Activated T-helper 2 cell treated with anti-CD3 and anti-CD28 coated beads, Interferon-gamma antibody, Interleukin-2, Interleukin-4, amounts not matched to agents 10 μg/mL and 5 μg/mL and 100 μg/mL, durations not matched to agents 14 hours and 24 hours and 36 hours (primary cell): ENCODE measurements around the gene BMP6. TPM values are rescaled to one million over a fixed set of nuclear protein-coding genes. Genes with fewer than 3 reads are reported as not detected.

Source experiments
- DNase-seq: peaks from one replicate; pipeline ENCODE4 v3.0.0; 2021; ENCODE audit warnings: low spot score
- H3K27ac Mint-ChIP-seq: one replicate; pipeline ENCODE4 v1.8.0; 2021; ENCODE audit warnings: mixed read lengths
- H3K27me3 Mint-ChIP-seq: one replicate; pipeline ENCODE4 v1.8.0; 2021; ENCODE audit warnings: low read depth, mixed read lengths
- H3K36me3 Mint-ChIP-seq: one replicate; pipeline ENCODE4 v1.8.0; 2021; ENCODE audit warnings: low read depth, mixed read lengths
- H3K4me1 Mint-ChIP-seq: one replicate; pipeline ENCODE4 v1.8.0; 2021; ENCODE audit warnings: low read depth, mixed read lengths
- H3K4me3 Mint-ChIP-seq: one replicate; pipeline ENCODE4 v1.8.0; 2021; ENCODE audit warnings: low read depth, mild to moderate bottlenecking, moderate library complexity, mixed read lengths
- H3K9me3 Mint-ChIP-seq: one replicate; pipeline ENCODE4 v1.8.0; 2021; ENCODE audit warnings: mixed read lengths
- intact Hi-C: fragments of 100-400 bp; cut with micrococcal nuclease; formaldehyde crosslinking; loops from one replicate; pipeline ENCODE4 v1.15.1; 2023
- total RNA-seq: library from RNA; stranded (reverse); gene quantifications from 2 replicates; pipeline ENCODE4 v1.2.3, GENCODE V29; 2022

Gene BMP6
- total RNA-seq, 1 donor from 2014 or later = 1.1 TPM

GRCh38 chr6:7696061-7696460, 29.8 kb upstream of the BMP6 start:
- DNase-seq = no peak
- Mint-ChIP-seq H3K27ac (no peak overlapping the region), H3K36me3 (no peaks in the 10 kb centered on the region), H3K4me1 (peaks cover 12% of the 10 kb centered on the region), H3K9me3 (no peaks in the 10 kb centered on the region), H3K4me3 (no peak overlapping the region), H3K27me3 (no peaks in the 10 kb centered on the region)
- intact Hi-C loops = no loop called here

- Mint-ChIP-seq H3K27ac (peak overlapping the region; percentile 81), H3K27me3 (no peaks in the 10 kb centered on the region), H3K9me3 (no peaks in the 10 kb centered on the region), H3K4me3 (peak overlapping the region; percentile 4), H3K36me3 (no peaks in the 10 kb centered on the region), H3K4me1 (peaks cover 12% of the 10 kb centered on the region)
- intact Hi-C loops = no loop called here
- DNase-seq = no peak
These were observed 28.5 kb upstream of the BMP6 start for GRCh38 chr6:7697432-7697819.

- Mint-ChIP-seq H3K36me3 (no peaks in the 10 kb centered on the region), H3K4me3 (peak overlapping the region; percentile 4), H3K9me3 (no peaks in the 10 kb centered on the region), H3K27ac (peak overlapping the region; percentile 81), H3K27me3 (no peaks in the 10 kb centered on the region), H3K4me1 (peaks cover 12% of the 10 kb centered on the region)
- DNase-seq = no peak
- intact Hi-C loops = loop anchor here (2.0 kb wide), 1 partner anchor 17 kb away; no protein-coding TSS in a partner anchor
These were observed 27.9 kb upstream of the BMP6 start for GRCh38 chr6:7697820-7698623.

- H3K9me3 Mint-ChIP-seq = no peaks in the 10 kb centered on the region
- intact Hi-C loops = no loop called here
- H3K4me3 Mint-ChIP-seq = no peak overlapping the region
- H3K27me3 Mint-ChIP-seq = peaks cover 3% of the 10 kb centered on the region
- H3K36me3 Mint-ChIP-seq = no peaks in the 10 kb centered on the region
- no peak for DNase-seq
- H3K27ac Mint-ChIP-seq = no peak overlapping the region
- peaks cover 12% of the 10 kb centered on the region for H3K4me1 Mint-ChIP-seq
These were observed 24.6 kb upstream of the BMP6 start for GRCh38 chr6:7701212-7701834.

GRCh38 chr6:7703148-7703680, 22.7 kb upstream of the BMP6 start:
- Mint-ChIP-seq H3K9me3 (no peaks in the 10 kb centered on the region), H3K4me1 (peaks cover 3% of the 10 kb centered on the region), H3K4me3 (no peak overlapping the region), H3K27ac (no peak overlapping the region), H3K27me3 (peaks cover 3% of the 10 kb centered on the region), H3K36me3 (no peaks in the 10 kb centered on the region)
- intact Hi-C loops = no loop called here
- DNase-seq = no peak

- Mint-ChIP-seq H3K4me3 (no peak overlapping the region), H3K4me1 (no peaks in the 10 kb centered on the region), H3K9me3 (no peaks in the 10 kb centered on the region), H3K27me3 (peaks cover 3% of the 10 kb centered on the region), H3K27ac (no peak overlapping the region), H3K36me3 (no peaks in the 10 kb centered on the region)
- intact Hi-C loops = no loop called here
- DNase-seq = no peak
These were observed 20.4 kb upstream of the BMP6 start for GRCh38 chr6:7705483-7705882.

GRCh38 chr6:7706269-7706668, 19.6 kb upstream of the BMP6 start:
- Mint-ChIP-seq H3K4me1 (no peaks in the 10 kb centered on the region), H3K9me3 (no peaks in the 10 kb centered on the region), H3K27me3 (peaks cover 3% of the 10 kb centered on the region), H3K4me3 (no peak overlapping the region), H3K36me3 (no peaks in the 10 kb centered on the region), H3K27ac (no peak overlapping the region)
- DNase-seq = no peak
- intact Hi-C loops = no loop called here

- intact Hi-C loops = no loop called here
- Mint-ChIP-seq H3K9me3 (no peaks in the 10 kb centered on the region), H3K27me3 (peaks cover 14% of the 10 kb centered on the region), H3K36me3 (no peaks in the 10 kb centered on the region), H3K4me3 (no peak overlapping the region), H3K27ac (no peak overlapping the region), H3K4me1 (no peaks in the 10 kb centered on the region)
- no peak for DNase-seq
These were observed 18.1 kb upstream of the BMP6 start for GRCh38 chr6:7707787-7708186.

- Mint-ChIP-seq H3K27me3 (peaks cover 35% of the 10 kb centered on the region), H3K36me3 (no peaks in the 10 kb centered on the region), H3K4me3 (no peak overlapping the region), H3K9me3 (peaks cover 5% of the 10 kb centered on the region), H3K4me1 (peaks cover 3% of the 10 kb centered on the region), H3K27ac (no peak overlapping the region)
- DNase-seq = no peak
- intact Hi-C loops = no loop called here
These were observed 6.5 kb upstream of the BMP6 start for GRCh38 chr6:7719364-7719850.

GRCh38 chr6:7720346-7720745, 5.6 kb upstream of the BMP6 start:
- intact Hi-C loops = loop anchor here (5.0 kb wide), 2 partner anchors 192 to 287 kb away; partner anchors contain the start of gene TXNDC5
- peaks cover 5% of the 10 kb centered on the region for H3K9me3 Mint-ChIP-seq
- H3K27ac Mint-ChIP-seq = no peak overlapping the region
- peaks cover 3% of the 10 kb centered on the region for H3K4me1 Mint-ChIP-seq
- H3K36me3 Mint-ChIP-seq = no peaks in the 10 kb centered on the region
- DNase-seq = no peak
- H3K4me3 Mint-ChIP-seq = no peak overlapping the region
- H3K27me3 Mint-ChIP-seq = peaks cover 43% of the 10 kb centered on the region

- Mint-ChIP-seq H3K27ac (no peak overlapping the region), H3K9me3 (peaks cover under 1% of the 10 kb centered on the region), H3K27me3 (peaks cover 47% of the 10 kb centered on the region), H3K36me3 (no peaks in the 10 kb centered on the region), H3K4me1 (peaks cover 10% of the 10 kb centered on the region), H3K4me3 (no peak overlapping the region)
- intact Hi-C loops = loop anchor here (1.0 to 5.0 kb wide), 4 partner anchors 191 to 497 kb away; partner anchors contain the start of gene TXNDC5
- no peak for DNase-seq
These were observed 4.2 kb upstream of the BMP6 start for GRCh38 chr6:7721649-7722048.

GRCh38 chr6:7723041-7723447, 2.9 kb upstream of the BMP6 start:
- Mint-ChIP-seq H3K4me1 (peaks cover 13% of the 10 kb centered on the region), H3K9me3 (no peaks in the 10 kb centered on the region), H3K36me3 (no peaks in the 10 kb centered on the region), H3K4me3 (no peak overlapping the region), H3K27me3 (peaks cover 50% of the 10 kb centered on the region), H3K27ac (no peak overlapping the region)
- intact Hi-C loops = loop anchor here (2.0 to 5.0 kb wide), 3 partner anchors 189 to 496 kb away; partner anchors contain the start of gene TXNDC5
- peak; percentile 52 for DNase-seq

GRCh38 chr6:7723554-7723953, 2.3 kb upstream of the BMP6 start:
- H3K9me3 Mint-ChIP-seq = no peaks in the 10 kb centered on the region
- no peak overlapping the region for H3K27ac Mint-ChIP-seq
- no peak for DNase-seq
- peaks cover 16% of the 10 kb centered on the region for H3K4me1 Mint-ChIP-seq
- H3K36me3 Mint-ChIP-seq = no peaks in the 10 kb centered on the region
- intact Hi-C loops = loop anchor here (2.0 to 5.0 kb wide), 3 partner anchors 189 to 495 kb away; partner anchors contain the start of gene TXNDC5
- H3K27me3 Mint-ChIP-seq = peaks cover 55% of the 10 kb centered on the region
- H3K4me3 Mint-ChIP-seq = no peak overlapping the region
